K562 (cell line): ENCODE results near the gene ERCC1. TPM values are rescaled to one million over a fixed set of nuclear protein-coding genes. Genes with fewer than 3 reads are reported as not detected.

Experiments used
- ARID3A ChIP-seq: IDR thresholded peaks from 2 replicates; pipeline ENCODE4 v1.6.1; 2012; ENCODE audit warnings: low read depth, low read length, improper control_type of control experiment, borderline replicate concordance
- CREM ChIP-seq: IDR thresholded peaks from 2 replicates; pipeline ENCODE4 v1.6.1; 2014; ENCODE audit warnings: antibody characterized with exemption, low read depth
- GMEB1 ChIP-seq: fragments of 250-450 bp; sonication (Bioruptor Pico); IDR thresholded peaks from 2 replicates; pipeline ENCODE4 v1.4.0; 2020; ENCODE audit warnings: mild to moderate bottlenecking
- HINFP ChIP-seq: fragments of 450-650 bp; conservative IDR thresholded peaks from 2 replicates; pipeline ENCODE4 v1.6.1; 2016; ENCODE audit warnings: missing genetic modification characterization, low read depth, mild to moderate bottlenecking, control low read depth, missing compliant biosample characterization
- HLTF ChIP-seq: fragments of 450-650 bp; IDR thresholded peaks from 2 replicates; pipeline ENCODE4 v1.6.1; 2016
- MAX ChIP-seq: sonication (generic); formaldehyde crosslinking; IDR thresholded peaks from 2 replicates; pipeline ENCODE4 v1.9.0; 2022; ENCODE audit warnings: mild to moderate bottlenecking, missing genetic modification reagents
- MAZ ChIP-seq, 2 experiments: fragments of 450-650 bp in 1 of 2; sonication (generic) in 1 of 2; formaldehyde crosslinking; IDR thresholded peaks in 1 of 2; conservative IDR thresholded peaks in 1 of 2; 2 replicates each; pipeline versions ENCODE4 v1.4.0 to v1.5.0; 2020; ENCODE audit warnings: mild to moderate bottlenecking in 1 of 2, missing genetic modification reagents in 1 of 2
- NEUROD1 ChIP-seq: fragments of 150-350 bp; IDR thresholded peaks from 2 replicates; pipeline ENCODE4 v1.6.1; 2014; ENCODE audit warnings: borderline replicate concordance, low read length, low read depth; ENCODE audit not compliant: partially characterized antibody
- NR2C2 ChIP-seq, 2 experiments: fragments of 200-800 bp in 1 of 2; sonication (Bioruptor generic) in 1 of 2; sonication (generic) in 1 of 2; formaldehyde crosslinking in 1 of 2; IDR thresholded peaks; 2 replicates each; pipeline versions ENCODE4 v1.6.1 to v1.8.0; 2016 to 2022; ENCODE audit warnings: mild to moderate bottlenecking in 1 of 2, missing compliant biosample characterization in 1 of 2, missing genetic modification characterization in 1 of 2, missing genetic modification reagents in 1 of 2
- RBFOX2 ChIP-seq: fragments of 200-400 bp; formaldehyde crosslinking; IDR thresholded peaks from 2 replicates; pipeline ENCODE4 v1.6.1; 2017; ENCODE audit warnings: low read depth, mild to moderate bottlenecking, low read length, moderate library complexity
- SLC30A9 ChIP-seq: fragments of 250-450 bp; sonication (Bioruptor Pico); IDR thresholded peaks from 2 replicates; pipeline ENCODE4 v1.8.0; 2022; ENCODE audit warnings: mild to moderate bottlenecking, moderate library complexity
- SMARCA5 ChIP-seq: fragments of 450-650 bp; IDR thresholded peaks from 2 replicates; pipeline ENCODE4 v1.6.1; 2016
- STAG1 ChIP-seq: sonication (generic); formaldehyde crosslinking; IDR thresholded peaks from 2 replicates; pipeline ENCODE4 v1.5.0; 2020; ENCODE audit warnings: missing genetic modification reagents, borderline replicate concordance
- ZBTB26 ChIP-seq: fragments of 450-650 bp; formaldehyde crosslinking; IDR thresholded peaks from 2 replicates; pipeline ENCODE4 v1.4.0; 2022; ENCODE audit warnings: missing genetic modification characterization
- ZFP1 ChIP-seq: fragments of 450-650 bp; formaldehyde crosslinking; IDR thresholded peaks from 2 replicates; pipeline ENCODE4 v1.4.0; 2020; ENCODE audit warnings: mild to moderate bottlenecking, mixed read lengths
- ZNF311 ChIP-seq: fragments of 250-450 bp; sonication (Bioruptor Pico); IDR thresholded peaks from 2 replicates; pipeline ENCODE4 v1.4.0; 2020; ENCODE audit warnings: mild to moderate bottlenecking, moderate library complexity
- ZNF354B ChIP-seq: fragments of 250-450 bp; sonication (Bioruptor Pico); IDR thresholded peaks from 2 replicates; pipeline ENCODE4 v1.4.0; 2020
- ZNF408 ChIP-seq: fragments of 250-450 bp; sonication (Bioruptor Pico); IDR thresholded peaks from 2 replicates; pipeline ENCODE4 v1.4.0; 2020; ENCODE audit warnings: low read depth, mild to moderate bottlenecking, moderate library complexity
- ZNF584 ChIP-seq: fragments of 200-800 bp; sonication (Bioruptor generic); IDR thresholded peaks from 2 replicates; pipeline ENCODE4 v1.6.1; 2016; ENCODE audit warnings: low read depth, mild to moderate bottlenecking, missing genetic modification characterization, missing compliant biosample characterization
- ZNF668 ChIP-seq: fragments of 250-450 bp; sonication (Bioruptor Pico); IDR thresholded peaks from 2 replicates; pipeline ENCODE4 v1.8.0; 2022; ENCODE audit warnings: mild to moderate bottlenecking, inconsistent platforms
- polyA plus RNA-seq, 8 experiments: library from polyadenylated mRNA; depleted of rRNA in 4 of 8; stranded (reverse) in 5 of 8; unstranded in 3 of 8; fragments of >200 nt; fragmentation: Nextera tagmentation in 2 of 8; fragmentation: Illumina TruSeq in 1 of 8; extraction: Ambion mirVana in 2 of 8; extraction: Trizol in 1 of 8; gene quantifications; 2 replicates each; pipeline versions ENCODE4 v1.2.1 to v1.2.3, GENCODE V29; 2011 to 2014; ENCODE audit warnings: inconsistent platforms in 1 of 8, missing spikeins in 1 of 8
- total RNA-seq, 7 experiments: library from RNA; depleted of rRNA in 6 of 7; stranded (reverse); fragments of >200 nt in 6 of 7; fragmentation: Illumina TruSeq in 2 of 7; extraction: Trizol in 2 of 7; gene quantifications; 2 replicates each; pipeline versions ENCODE4 v1.2.1 to v1.2.3, GENCODE V29; 2011 to 2021; ENCODE audit warnings: low replicate concordance in 1 of 7

The ERCC1 gene
- total and polyA plus RNA-seq, 9 of the 15 experiments (the other 6 are each of a cell fraction or from before 2014, with no cell fraction given), result 9.3 to 92.6 (median 60.0) TPM

- no peak for TF ChIP-seq HLTF
- TF ChIP-seq NR2C2 (CRISPR knock-in tag; IDR thresholded peaks at IDR 0.05), result 0 out of 2 replicates have a peak, but pooled peaks have one; percentile 19
- TF ChIP-seq NR2C2 (tag; IDR thresholded peaks at IDR 0.05), result no peak
- no peak for TF ChIP-seq ZNF311
- no peak for TF ChIP-seq ZNF668 (CRISPR knock-in tag)
- TF ChIP-seq ZNF354B (CRISPR knock-in tag), result no peak
- no peak for TF ChIP-seq ARID3A
- peak; percentile 84 for TF ChIP-seq RBFOX2
- peak; percentile 15 to 84; a peak in 2 of 4 replicates for TF ChIP-seq MAZ (CRISPR knock-in tag; conservative IDR thresholded peaks at IDR 0.05 in 1 of 2, IDR thresholded peaks at IDR 0.05 in 1 of 2)
- TF ChIP-seq ZNF584 (CRISPR knock-in tag), result no peak
- no peak for TF ChIP-seq SMARCA5
- peak; percentile 40; the same call in 1 of the 2 replicates for TF ChIP-seq MAX (CRISPR knock-in tag)
- TF ChIP-seq NEUROD1, result peak; percentile 48
- no peak for TF ChIP-seq ZFP1 (CRISPR knock-in tag)
- 0 out of 2 replicates have a peak, but pooled peaks have one; percentile 16 for TF ChIP-seq GMEB1
- TF ChIP-seq ZBTB26 (CRISPR knock-in tag), result no peak
- no peak for TF ChIP-seq STAG1 (CRISPR knock-in tag)
- no peak for TF ChIP-seq ZNF408 (CRISPR knock-in tag)
- no peak for TF ChIP-seq SLC30A9
- TF ChIP-seq CREM, result no peak
- no peak for TF ChIP-seq HINFP
Measured at GRCh38 chr19:45444318-45445041, 20.8 kb upstream of the ERCC1 start (continued).
